COLO668 (cell line): ENCODE results near the gene SPAG17.

Experiments used
- DNase-seq: peaks from one replicate; lab custom pipeline; 2025; ENCODE audit not compliant: unreplicated experiment; lab: John Stamatoyannopoulos, UW

SPAG17 gene

GRCh38 chr1:118169016-118169415 is 16.0 kb downstream of the SPAG17 start:
- DNase-seq: no peak

GRCh38 chr1:118160806-118161205 is 24.2 kb downstream of the SPAG17 start:
- DNase-seq: no peak

- DNase-seq: no peak
These were observed 25.5 kb downstream of the SPAG17 start for GRCh38 chr1:118159569-118159968.

- DNase-seq: no peak
These were observed 26.1 kb downstream of the SPAG17 start for GRCh38 chr1:118158924-118159323.

- DNase-seq: no peak
These were observed 27.5 kb downstream of the SPAG17 start for GRCh38 chr1:118157506-118157905.

- no peak for DNase-seq
These were observed 29.9 kb downstream of the SPAG17 start for GRCh38 chr1:118155106-118155505.

- DNase-seq: no peak
These were observed 30.8 kb downstream of the SPAG17 start for GRCh38 chr1:118154220-118154619.

GRCh38 chr1:118151312-118151937 is 33.6 kb downstream of the SPAG17 start:
- DNase-seq: peak; percentile 54

- no peak for DNase-seq
These were observed 35.2 kb downstream of the SPAG17 start for GRCh38 chr1:118149799-118150198.

- no peak for DNase-seq
These were observed 37.0 kb downstream of the SPAG17 start for GRCh38 chr1:118148034-118148433.

GRCh38 chr1:118147522-118147921 is 37.5 kb downstream of the SPAG17 start:
- no peak for DNase-seq

GRCh38 chr1:118145721-118146120 is 39.3 kb downstream of the SPAG17 start:
- DNase-seq: no peak

GRCh38 chr1:118144684-118145083 is 40.3 kb downstream of the SPAG17 start:
- no peak for DNase-seq

- DNase-seq: no peak
These were observed 41.2 kb downstream of the SPAG17 start for GRCh38 chr1:118143831-118144230.

GRCh38 chr1:118143121-118143520 is 41.9 kb downstream of the SPAG17 start:
- no peak for DNase-seq

- no peak for DNase-seq
These were observed 42.5 kb downstream of the SPAG17 start for GRCh38 chr1:118142546-118142945.

GRCh38 chr1:118137900-118138299 is 47.1 kb downstream of the SPAG17 start:
- DNase-seq: no peak

- DNase-seq: no peak
These were observed 48.7 kb downstream of the SPAG17 start for GRCh38 chr1:118136187-118136941.

GRCh38 chr1:118132000-118132399 is 53.0 kb downstream of the SPAG17 start:
- DNase-seq: no peak

- no peak for DNase-seq
These were observed 56.3 kb downstream of the SPAG17 start for GRCh38 chr1:118128761-118129160.

- DNase-seq: no peak
These were observed 61.0 kb downstream of the SPAG17 start for GRCh38 chr1:118124064-118124463.

GRCh38 chr1:118123116-118123839 is 61.8 kb downstream of the SPAG17 start:
- DNase-seq: no peak
